Right cardiac atrium (tissue), 5 donors: ENCODE results near the gene CLDND2. TPM values are rescaled to one million over a fixed set of nuclear protein-coding genes. Genes with fewer than 3 reads are reported as not detected.
"Not testable (repeated sequence)": the region's sequence is repeated elsewhere in the genome, so short reads cannot be mapped to it uniquely, and the experiment has no call there.

Source experiments
- ATAC-seq, 2 donors: fragments of 200-7000 bp; cut with Tn5 transposase; one replicate each; pipeline versions ENCODE4 v1.8.0 to v1.9.1; 2020; ENCODE audit warnings: moderate library complexity in 2 of 2, mild to moderate bottlenecking in 1 of 2
- DNase-seq, 3 donors: peaks; one replicate each; pipeline ENCODE4 v3.0.0-alpha.2; 2020
- H3K27ac ChIP-seq: one replicate; pipeline ENCODE4 v1.5.1; 2013; ENCODE audit warnings: mild to moderate bottlenecking, low read length, control low read depth, moderate library complexity
- H3K27me3 ChIP-seq: one replicate; pipeline ENCODE4 v1.6.1; 2013; ENCODE audit not compliant: control insufficient read depth, insufficient read depth
- H3K4me1 ChIP-seq: one replicate; pipeline ENCODE4 v1.6.1; 2013; ENCODE audit warnings: low read length; ENCODE audit not compliant: control insufficient read depth, insufficient read depth
- H3K4me3 ChIP-seq: one replicate; pipeline ENCODE4 v1.5.1; 2013; ENCODE audit warnings: low read length, control low read depth
- H3K9me3 ChIP-seq: one replicate; pipeline ENCODE4 v1.6.1; 2013; ENCODE audit warnings: low read length; ENCODE audit not compliant: control insufficient read depth
- WGBS: extraction: QIAGEN DNeasy Blood & Tissue Kit; methylation state at CpG from one replicate; pipeline ENCODE4 v1.1.7; 2013; 5-methylcytosine and 5-hydroxymethylcytosine counted together
- intact Hi-C, 4 donors: fragments of 100-400 bp; cut with DNase I; formaldehyde crosslinking; loops; one replicate each; pipeline versions ENCODE4 v1.11.0 to v1.14.0; 2022 to 2023
- polyA plus RNA-seq: library from polyadenylated mRNA; stranded (reverse); fragments of 200-250 nt; gene quantifications from one replicate; pipeline ENCODE4 v1.2.3, GENCODE V29; 2013
- total RNA-seq, 4 donors: library from RNA; stranded (reverse); fragmentation: NEBNext Ultra II Directional; extraction: Animal tissue kit (Norgen Biotek cat#: 25700); gene quantifications; one replicate each; pipeline ENCODE4 v1.2.1, GENCODE V29; 2021
- donor health status: healthy with polysubstance abuse.
- donor health status: DM: no; HTN: yes; CAD: no.
- donor health status: DM: no; HTN: no; CAD: no.
- donor health status: DM: no; HTN: yes; CAD: no; lungs with severe emphysema.
- donor health status: DM: yes; HTN: yes; CAD: no.

Gene CLDND2
- total and polyA plus RNA-seq, 5 donors = 0.45 to 2.5 (median 2.2) TPM

- H3K4me1 ChIP-seq = no peaks in the 10 kb centered on the region
- no peak overlapping the region for H3K4me3 ChIP-seq
- ATAC-seq = no peak
- intact Hi-C loops = loop anchor here in 1 of 4 donors (10.0 kb wide), 1 partner anchor 63 kb away; no protein-coding TSS in a partner anchor
- DNase-seq = no peak
- WGBS = 44% methylated on average over 7 of the region's 7 CpGs
- H3K9me3 ChIP-seq = no peaks in the 10 kb centered on the region
- H3K27me3 ChIP-seq = no peaks in the 10 kb centered on the region
- no peak overlapping the region for H3K27ac ChIP-seq
These were observed 29.4 kb upstream of the CLDND2 start for GRCh38 chr19:51398096-51398704.

GRCh38 chr19:51397453-51397852 lies 28.6 kb upstream of the CLDND2 start:
- H3K9me3 ChIP-seq, H3K4me3 ChIP-seq, ATAC-seq, H3K27ac ChIP-seq, DNase-seq, H3K4me1 ChIP-seq, H3K27me3 ChIP-seq: not testable (repeated sequence)
- WGBS = 64% methylated on average over 9 of the region's 9 CpGs
- intact Hi-C loops = loop anchor here in 1 of 4 donors (10.0 kb wide), 1 partner anchor 63 kb away; no protein-coding TSS in a partner anchor

GRCh38 chr19:51396175-51396574 lies 27.4 kb upstream of the CLDND2 start:
- no peak overlapping the region for H3K4me3 ChIP-seq
- H3K27ac ChIP-seq = no peak overlapping the region
- no peaks in the 10 kb centered on the region for H3K9me3 ChIP-seq
- intact Hi-C loops = loop anchor here in 1 of 4 donors (10.0 kb wide), 1 partner anchor 61 kb away; no protein-coding TSS in a partner anchor
- H3K4me1 ChIP-seq = no peaks in the 10 kb centered on the region
- WGBS = 95% methylated on average over 2 of the region's 2 CpGs
- H3K27me3 ChIP-seq = no peaks in the 10 kb centered on the region
- DNase-seq = no peak
- no peak for ATAC-seq

- Histone ChIP-seq H3K27me3 (no peaks in the 10 kb centered on the region), H3K27ac (peak overlapping the region; percentile 55), H3K4me1 (no peaks in the 10 kb centered on the region), H3K9me3 (no peaks in the 10 kb centered on the region), H3K4me3 (peak overlapping the region; percentile 36)
- intact Hi-C loops = loop anchor here in 1 of 4 donors (10.0 kb wide), 1 partner anchor 59 kb away; no protein-coding TSS in a partner anchor
- 1% methylated on average over 45 of the region's 45 CpGs for WGBS
- DNase-seq = peak; percentile 94 to 96 (median 95)
- peak; percentile 97 to 98 for ATAC-seq
These were observed 25.4 kb upstream of the CLDND2 start for GRCh38 chr19:51394050-51394836.

GRCh38 chr19:51392701-51393100 lies 23.9 kb upstream of the CLDND2 start:
- Histone ChIP-seq H3K27ac (no peak overlapping the region), H3K27me3 (no peaks in the 10 kb centered on the region), H3K4me1 (no peaks in the 10 kb centered on the region), H3K9me3 (no peaks in the 10 kb centered on the region), H3K4me3 (no peak overlapping the region)
- intact Hi-C loops = loop anchor here in 1 of 4 donors (10.0 kb wide), 1 partner anchor 58 kb away; no protein-coding TSS in a partner anchor
- no peak for DNase-seq
- 69% methylated on average over 1 of the region's 1 CpG for WGBS
- ATAC-seq = no peak

GRCh38 chr19:51391073-51391611 lies 22.3 kb upstream of the CLDND2 start:
- H3K4me3 ChIP-seq = no peak overlapping the region
- H3K27ac ChIP-seq = no peak overlapping the region
- intact Hi-C loops = loop anchor here in 1 of 4 donors (10.0 kb wide), 1 partner anchor 56 kb away; no protein-coding TSS in a partner anchor
- 61% methylated on average over 8 of the region's 8 CpGs for WGBS
- H3K9me3 ChIP-seq = no peaks in the 10 kb centered on the region
- no peaks in the 10 kb centered on the region for H3K27me3 ChIP-seq
- no peaks in the 10 kb centered on the region for H3K4me1 ChIP-seq
- DNase-seq (no peak), ATAC-seq (no peak)

- intact Hi-C loops = no loop called here
- ATAC-seq (no peak), DNase-seq (no peak)
- WGBS = 81% methylated on average over 14 of the region's 14 CpGs
- no peak overlapping the region for H3K27ac ChIP-seq
- no peaks in the 10 kb centered on the region for H3K4me1 ChIP-seq
- H3K9me3 ChIP-seq = no peaks in the 10 kb centered on the region
- H3K27me3 ChIP-seq = no peaks in the 10 kb centered on the region
- no peak overlapping the region for H3K4me3 ChIP-seq
These were observed 20.3 kb upstream of the CLDND2 start for GRCh38 chr19:51389143-51389542.

GRCh38 chr19:51387924-51388389 lies 19.2 kb upstream of the CLDND2 start, which contains the start of gene LIM2:
Gene LIM2, minus strand, starts transcription at chr19:51387974. Its CDS starts 531 bp downstream, at chr19:51387443.
- no peak within 1 kb of the TSS for H3K4me3 ChIP-seq

GRCh38 chr19:51386882-51387520 lies 18.2 kb upstream of the CLDND2 start:
- H3K4me3 ChIP-seq = no peak overlapping the region
- H3K9me3 ChIP-seq = no peaks in the 10 kb centered on the region
- H3K27ac ChIP-seq = no peak overlapping the region
- intact Hi-C loops = no loop called here
- DNase-seq (no peak), ATAC-seq (no peak)
- no peaks in the 10 kb centered on the region for H3K27me3 ChIP-seq
- WGBS = 88% methylated on average over 14 of the region's 14 CpGs
- H3K4me1 ChIP-seq = no peaks in the 10 kb centered on the region

More at GRCh38 chr19:51387924-51388389, 19.2 kb upstream of the CLDND2 start, which contains the start of gene LIM2:
- Histone ChIP-seq H3K27ac (no peak within 1 kb of the TSS), H3K9me3 (no peaks in the 10 kb centered on the region), H3K27me3 (no peaks in the 10 kb centered on the region), H3K4me1 (no peaks in the 10 kb centered on the region)
- WGBS = 83% methylated on average over 15 of the region's 15 CpGs
- DNase-seq = no peak
- ATAC-seq = peak in 1 of 2 donors; percentile 19
- intact Hi-C loops = no loop called here

- Histone ChIP-seq H3K9me3 (no peaks in the 10 kb centered on the region), H3K27me3 (no peaks in the 10 kb centered on the region), H3K27ac (no peak overlapping the region), H3K4me3 (no peak overlapping the region), H3K4me1 (no peaks in the 10 kb centered on the region)
- intact Hi-C loops = no loop called here
- 96% methylated on average over 4 of the region's 4 CpGs for WGBS
- no peak for DNase-seq
- no peak for ATAC-seq
These were observed 13.2 kb upstream of the CLDND2 start for GRCh38 chr19:51382004-51382403.
